ENCODE measurements around the gene TRIM22. TPM values are rescaled to one million over a fixed set of nuclear protein-coding genes. Genes with fewer than 3 reads are reported as not detected.

TRIM22 gene
- total RNA-seq, 1 experiment from 2014 or later: 0.61 TPM

DNA sequence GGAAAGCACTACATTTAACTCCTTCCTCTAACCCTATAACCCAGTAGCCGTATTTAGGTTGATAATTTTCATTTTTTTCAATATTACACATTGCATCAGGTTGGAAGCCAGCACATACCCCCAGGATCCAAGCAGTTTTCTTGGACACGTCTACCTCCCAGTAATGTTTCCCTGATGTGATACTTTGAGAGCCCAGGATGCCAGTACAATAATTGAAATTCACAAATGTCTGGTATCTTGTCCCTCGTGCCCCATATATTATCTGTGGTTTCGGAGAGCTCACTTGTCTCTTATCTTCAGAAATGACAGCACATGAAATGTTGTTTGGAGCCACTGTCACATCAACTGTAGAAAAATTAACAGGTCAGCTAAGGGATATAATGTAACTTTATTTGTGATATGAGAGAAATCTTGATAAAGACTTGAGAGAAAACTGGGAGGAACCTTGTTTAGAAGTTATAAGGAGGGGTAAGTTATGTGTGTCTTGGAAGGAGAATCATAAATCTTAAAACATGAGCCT lies 24.5 kb upstream of the TRIM22 start:
- no peak for DNase-seq (ENCODE audit: low read depth, low spot score)
- H3K4me3 ChIP-seq (replicated peaks in 1 of 2; ENCODE audit: low read depth in 1 of 2, low read length in 2 of 2): no peak overlapping the region
- BruUV-seq (replicated peaks): no TSS peak
- no peaks in the 10 kb centered on the region for H3K27me3 ChIP-seq (ENCODE audit: insufficient read depth, low read length)
- no peak overlapping the region for H3K27ac ChIP-seq (ENCODE audit: low read depth, low read length)
- POLR2A ChIA-PET: no interaction called here
- no peak for ATAC-seq
- H3K9ac ChIP-seq (ENCODE audit: low read length): no peak overlapping the region
- no peaks in the 10 kb centered on the region for H4K20me1 ChIP-seq (ENCODE audit: insufficient read depth)
- RAD21 ChIA-PET (ENCODE audit: low non-redundant PET in 1 of 2, low total read pairs in 2 of 2, uncharacterized antibody in 2 of 2, unreplicated experiment in 2 of 2): no interaction called here
- no peaks in the 10 kb centered on the region for H3K9me3 ChIP-seq (ENCODE audit: control insufficient read depth in 1 of 2, insufficient read depth in 1 of 2, low read depth in 1 of 2, low read length in 2 of 2)
- no peak overlapping the region for H2AFZ ChIP-seq (ENCODE audit: low read depth, low read length, poor library complexity, severe bottlenecking)
- no peaks in the 10 kb centered on the region for H3K79me2 ChIP-seq (ENCODE audit: insufficient read depth, low read length)
- CTCF ChIA-PET: no interaction called here
- H3K9me2 ChIP-seq (ENCODE audit: insufficient read depth): no peaks in the 10 kb centered on the region
- no peak for TF ChIP-seq EGR1 (IDR thresholded peaks at IDR 0.05; ENCODE audit: low read depth)
- no peak for TF ChIP-seq EZH2 (IDR thresholded peaks at IDR 0.05)
- TF ChIP-seq FOSL1 (IDR thresholded peaks at IDR 0.05; ENCODE audit: low read depth): no peak
- intact Hi-C loops (cut with micrococcal nuclease): no loop called here
- H3K4me2 ChIP-seq (ENCODE audit: low read length): no peak overlapping the region
- peaks cover 4 to 13% of the 10 kb centered on the region in 2 experiments; a peak in 2 of 4 replicates for H3K4me1 ChIP-seq (ENCODE audit: control insufficient read depth in 1 of 2, insufficient read depth in 2 of 2, low read length in 2 of 2)
- peaks cover 0 to 3% of the 10 kb centered on the region in 2 experiments; a peak in 1 of 4 replicates for H3K36me3 ChIP-seq (ENCODE audit: control insufficient read depth in 1 of 2, insufficient read depth in 2 of 2, low read length in 2 of 2)

- POLR2A ChIA-PET: no interaction called here
Observed at GRCh38 chr11:5665746-5666401, 23.7 kb upstream of the TRIM22 start.

More at GRCh38 chr11:5665746-5666401, 23.7 kb upstream of the TRIM22 start:
- ChIA-PET RAD21 (ENCODE audit: low non-redundant PET in 1 of 2, low total read pairs in 2 of 2, uncharacterized antibody in 2 of 2, unreplicated experiment in 2 of 2) (no interaction called here), CTCF (no interaction called here)
- H3K4me3 ChIP-seq (replicated peaks in 1 of 2; ENCODE audit: low read depth in 1 of 2, low read length in 2 of 2): no peak overlapping the region
- DNase-seq (ENCODE audit: low read depth, low spot score) (no peak), ATAC-seq (no peak)
- H3K27me3 ChIP-seq (ENCODE audit: insufficient read depth, low read length): no peaks in the 10 kb centered on the region
- no peak overlapping the region for H2AFZ ChIP-seq (ENCODE audit: low read depth, low read length, poor library complexity, severe bottlenecking)
- H3K9me3 ChIP-seq (ENCODE audit: control insufficient read depth in 1 of 2, insufficient read depth in 1 of 2, low read depth in 1 of 2, low read length in 2 of 2): no peaks in the 10 kb centered on the region
- H3K9ac ChIP-seq (ENCODE audit: low read length): no peak overlapping the region
- peaks cover 4 to 13% of the 10 kb centered on the region in 2 experiments; a peak in 2 of 4 replicates for H3K4me1 ChIP-seq (ENCODE audit: control insufficient read depth in 1 of 2, insufficient read depth in 2 of 2, low read length in 2 of 2)
- H4K20me1 ChIP-seq (ENCODE audit: insufficient read depth): no peaks in the 10 kb centered on the region
- H3K36me3 ChIP-seq (ENCODE audit: control insufficient read depth in 1 of 2, insufficient read depth in 2 of 2, low read length in 2 of 2): peaks cover 0 to 3% of the 10 kb centered on the region in 2 experiments; a peak in 1 of 4 replicates
- TF ChIP-seq CBX3 (IDR thresholded peaks at IDR 0.05; ENCODE audit: low read depth) (no peak), YY1 (IDR thresholded peaks at IDR 0.05; ENCODE audit: extremely low read depth, insufficient replicate concordance, low read depth, low read length) (no peak), SIN3A (IDR thresholded peaks at IDR 0.05; ENCODE audit: low read depth) (no peak), EZH2phosphoT487 (IDR thresholded peaks at IDR 0.05; ENCODE audit: borderline replicate concordance) (no peak), POLR2A (IDR thresholded peaks at IDR 0.05; ENCODE audit: borderline replicate concordance, extremely low read depth, insufficient read depth, insufficient read length) (no peak), CEBPB (IDR thresholded peaks at IDR 0.05; ENCODE audit: low read depth) (no peak), SRF (IDR thresholded peaks at IDR 0.05; ENCODE audit: low read depth) (no peak), RAD21 (IDR thresholded peaks at IDR 0.05; ENCODE audit: low read depth) (no peak), ZNF274 (IDR thresholded peaks at IDR 0.05; ENCODE audit: low read depth, low read length) (no peak), ZFX (IDR thresholded peaks at IDR 0.05) (no peak), EGR1 (IDR thresholded peaks at IDR 0.05; ENCODE audit: low read depth) (no peak), TCF7L2 (IDR thresholded peaks at IDR 0.05; ENCODE audit: borderline replicate concordance, extremely low read depth, insufficient read depth, insufficient read length) (no peak), JUND (IDR thresholded peaks at IDR 0.05) (no peak)
- TF ChIP-seq, protein P1, sequence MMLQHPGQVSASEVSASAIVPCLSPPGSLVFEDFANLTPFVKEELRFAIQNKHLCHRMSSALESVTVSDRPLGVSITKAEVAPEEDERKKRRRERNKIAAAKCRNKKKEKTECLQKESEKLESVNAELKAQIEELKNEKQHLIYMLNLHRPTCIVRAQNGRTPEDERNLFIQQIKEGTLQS (IDR thresholded peaks at IDR 0.05): no peak
- TF ChIP-seq, protein P2, sequence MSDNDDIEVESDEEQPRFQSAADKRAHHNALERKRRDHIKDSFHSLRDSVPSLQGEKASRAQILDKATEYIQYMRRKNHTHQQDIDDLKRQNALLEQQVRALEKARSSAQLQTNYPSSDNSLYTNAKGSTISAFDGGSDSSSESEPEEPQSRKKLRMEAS (IDR thresholded peaks at IDR 0.05): no peak
- no peak overlapping the region for H3K4me2 ChIP-seq (ENCODE audit: low read length)
- no peak overlapping the region for H3K27ac ChIP-seq (ENCODE audit: low read depth, low read length)
- H3K79me2 ChIP-seq (ENCODE audit: insufficient read depth, low read length): no peaks in the 10 kb centered on the region
- no TSS peak for BruUV-seq (replicated peaks)
- no peaks in the 10 kb centered on the region for H3K9me2 ChIP-seq (ENCODE audit: insufficient read depth)
- intact Hi-C loops (cut with micrococcal nuclease): no loop called here

All from HCT116 (cell line).